NB4 (cell line): ENCODE data around the gene IFNK.

Source experiments
- DNase-seq: peaks from one replicate; pipeline ENCODE4 v3.0.0; 2010; ENCODE audit warnings: low read depth
- H3K4me3 ChIP-seq: one replicate; pipeline ENCODE4 v1.5.1; 2011; ENCODE audit warnings: mild to moderate bottlenecking, low read depth, low read length, moderate library complexity
- MYC ChIP-seq: IDR thresholded peaks from 2 replicates; pipeline ENCODE4 v1.6.1; 2011; ENCODE audit warnings: low read depth, low read length
- POLR2A ChIP-seq: IDR thresholded peaks from 2 replicates; pipeline ENCODE4 v1.6.1; 2011; ENCODE audit warnings: mild to moderate bottlenecking; ENCODE audit not compliant: insufficient read length; ENCODE audit errors: extremely low read depth
- TF ChIP-seq, protein P1 (sequence below): IDR thresholded peaks from 2 replicates; pipeline ENCODE4 v1.6.1; 2011; ENCODE audit warnings: low read depth, low read length
- TF ChIP-seq, protein P2 (sequence below): IDR thresholded peaks from one replicate; pipeline ENCODE4 v1.5.1; 2012; ENCODE audit warnings: low read depth, low read length

IFNK gene, protein sequence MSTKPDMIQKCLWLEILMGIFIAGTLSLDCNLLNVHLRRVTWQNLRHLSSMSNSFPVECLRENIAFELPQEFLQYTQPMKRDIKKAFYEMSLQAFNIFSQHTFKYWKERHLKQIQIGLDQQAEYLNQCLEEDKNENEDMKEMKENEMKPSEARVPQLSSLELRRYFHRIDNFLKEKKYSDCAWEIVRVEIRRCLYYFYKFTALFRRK

GRCh38 chr9:27524236-27524635, at the start of gene IFNK:
Gene IFNK, plus strand, starts transcription at chr9:27524290. Its CDS starts 47 bp downstream, at chr9:27524337.
- TF ChIP-seq, protein P1, sequence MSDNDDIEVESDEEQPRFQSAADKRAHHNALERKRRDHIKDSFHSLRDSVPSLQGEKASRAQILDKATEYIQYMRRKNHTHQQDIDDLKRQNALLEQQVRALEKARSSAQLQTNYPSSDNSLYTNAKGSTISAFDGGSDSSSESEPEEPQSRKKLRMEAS = no peak
- TF ChIP-seq MYC = no peak
- no peak for TF ChIP-seq POLR2A
- TF ChIP-seq, protein P2, sequence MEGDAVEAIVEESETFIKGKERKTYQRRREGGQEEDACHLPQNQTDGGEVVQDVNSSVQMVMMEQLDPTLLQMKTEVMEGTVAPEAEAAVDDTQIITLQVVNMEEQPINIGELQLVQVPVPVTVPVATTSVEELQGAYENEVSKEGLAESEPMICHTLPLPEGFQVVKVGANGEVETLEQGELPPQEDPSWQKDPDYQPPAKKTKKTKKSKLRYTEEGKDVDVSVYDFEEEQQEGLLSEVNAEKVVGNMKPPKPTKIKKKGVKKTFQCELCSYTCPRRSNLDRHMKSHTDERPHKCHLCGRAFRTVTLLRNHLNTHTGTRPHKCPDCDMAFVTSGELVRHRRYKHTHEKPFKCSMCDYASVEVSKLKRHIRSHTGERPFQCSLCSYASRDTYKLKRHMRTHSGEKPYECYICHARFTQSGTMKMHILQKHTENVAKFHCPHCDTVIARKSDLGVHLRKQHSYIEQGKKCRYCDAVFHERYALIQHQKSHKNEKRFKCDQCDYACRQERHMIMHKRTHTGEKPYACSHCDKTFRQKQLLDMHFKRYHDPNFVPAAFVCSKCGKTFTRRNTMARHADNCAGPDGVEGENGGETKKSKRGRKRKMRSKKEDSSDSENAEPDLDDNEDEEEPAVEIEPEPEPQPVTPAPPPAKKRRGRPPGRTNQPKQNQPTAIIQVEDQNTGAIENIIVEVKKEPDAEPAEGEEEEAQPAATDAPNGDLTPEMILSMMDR = no peak
- DNase-seq = no peak
- no peak within 1 kb of the TSS for H3K4me3 ChIP-seq

DNA sequence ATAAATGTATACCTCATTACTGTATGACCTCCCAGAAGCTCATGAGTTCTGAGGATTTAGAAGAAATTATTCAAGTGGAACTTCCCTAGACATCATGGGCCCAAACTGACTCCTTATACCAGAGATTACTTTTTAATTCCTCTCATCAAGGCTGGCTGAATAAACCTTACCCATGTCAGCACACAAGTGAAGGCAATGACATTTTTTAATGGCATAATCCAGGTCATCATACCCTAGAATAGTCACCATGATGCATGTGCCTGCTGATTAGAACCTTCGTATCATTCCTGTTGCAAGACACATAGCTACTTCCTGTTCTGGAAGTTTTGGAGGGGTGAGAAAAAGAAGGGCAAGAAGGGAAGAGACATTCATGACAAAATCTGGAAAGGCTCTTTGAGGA, 49.8 kb upstream of the IFNK start:
- TF ChIP-seq, protein P1 = no peak
- TF ChIP-seq, protein P2 = no peak
- no peak overlapping the region for H3K4me3 ChIP-seq
- DNase-seq = no peak

DNA sequence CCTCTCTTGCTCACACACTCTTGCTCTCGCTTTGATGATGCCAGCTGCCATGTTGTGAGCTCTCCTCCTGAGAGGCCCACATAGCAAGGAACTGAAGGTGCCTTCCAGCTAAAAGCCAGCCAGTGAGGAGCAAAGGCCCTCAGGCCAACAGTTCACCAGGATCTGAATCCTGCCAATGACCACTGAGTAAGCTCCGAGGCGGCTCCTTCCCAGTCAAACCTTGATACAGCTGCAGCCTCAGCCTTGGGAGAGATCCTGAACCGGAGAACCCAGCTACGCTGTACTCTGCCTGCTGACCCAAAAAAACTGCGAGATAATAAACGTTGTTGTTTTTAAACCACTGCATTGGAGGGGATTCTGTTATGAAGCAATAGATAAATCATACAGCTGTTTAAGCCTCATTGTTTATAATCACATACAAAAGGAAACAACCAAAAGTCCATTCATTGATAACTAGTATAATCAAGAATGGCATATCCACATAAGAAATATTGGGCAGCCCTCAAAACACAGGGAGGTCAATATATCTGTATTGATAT, 49.0 kb upstream of the IFNK start:
- H3K4me3 ChIP-seq = no peak overlapping the region
- no peak for DNase-seq
- TF ChIP-seq POLR2A (no peak), MYC (no peak)
- TF ChIP-seq, protein P1 = no peak
- TF ChIP-seq, protein P2 = no peak

DNA sequence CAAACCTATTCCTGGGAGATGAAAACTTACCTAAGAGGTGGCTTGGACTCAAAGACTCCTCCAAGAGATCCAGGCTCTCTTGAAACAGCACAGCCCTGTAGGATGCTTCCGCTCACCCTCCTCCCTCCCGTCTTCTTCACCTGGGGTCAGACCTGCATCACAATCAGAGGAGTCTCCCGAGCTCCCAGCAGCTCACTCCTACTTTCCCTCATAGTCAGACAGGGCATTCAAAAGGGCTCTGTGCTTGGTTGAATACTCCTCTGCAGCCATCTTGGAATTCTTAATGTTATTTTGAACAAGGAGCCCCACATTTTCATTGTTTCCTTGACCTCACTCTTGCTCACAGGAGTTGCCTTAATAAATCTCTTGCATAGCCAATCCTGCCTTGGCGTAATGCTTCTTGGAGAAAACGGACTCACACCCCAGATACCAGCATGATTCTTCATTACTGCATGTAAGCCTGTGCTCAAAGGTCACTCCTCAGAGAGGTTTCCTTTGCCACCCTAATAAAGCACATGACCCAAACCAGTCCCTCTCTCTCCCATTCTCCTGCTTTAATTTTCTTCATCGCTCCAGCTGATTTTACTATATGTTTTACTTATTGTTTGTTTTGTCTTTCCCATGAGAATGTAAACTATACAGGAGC, 47.1 kb upstream of the IFNK start:
- DNase-seq = no peak

DNA sequence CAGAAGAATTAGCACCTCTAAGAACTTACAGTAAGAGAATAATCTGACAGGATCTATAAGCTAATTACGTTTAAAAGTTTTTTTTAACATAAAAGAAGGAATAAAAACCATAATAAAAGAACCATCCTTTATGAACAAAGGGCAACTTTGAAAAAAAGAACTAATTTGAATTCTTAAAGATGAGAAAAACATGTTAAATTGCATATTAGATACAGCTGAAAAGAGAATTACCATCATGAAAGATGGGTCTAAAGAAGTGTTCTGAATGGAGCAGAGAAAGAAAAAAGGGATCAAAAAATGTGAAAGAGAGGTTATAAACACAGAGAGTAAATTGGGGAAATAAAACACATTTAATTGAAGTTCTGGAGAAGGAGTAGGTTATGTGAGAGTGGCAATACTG, 45.8 kb upstream of the IFNK start:
- TF ChIP-seq, protein P1 = no peak
- no peak for TF ChIP-seq POLR2A
- TF ChIP-seq, protein P2 = no peak
- no peak for TF ChIP-seq MYC
- DNase-seq = no peak
- H3K4me3 ChIP-seq = no peak overlapping the region

More for the DNA sequence above, 47.1 kb upstream of the IFNK start:
- no peak overlapping the region for H3K4me3 ChIP-seq
- TF ChIP-seq MYC = no peak
- TF ChIP-seq, protein P2 = no peak
- TF ChIP-seq, protein P1 = no peak
